WTC11 (cell line): Measurements from ENCODE around the gene OPCML. TPM values are rescaled to one million over a fixed set of nuclear protein-coding genes. Genes with fewer than 3 reads are reported as not detected.

ENCODE experiments used
- ATAC-seq: fragments of 200-7000 bp; cut with Tn5 transposase; 2 replicates; pipeline ENCODE4 v1.10.0; 2021; ENCODE audit warnings: mild to moderate bottlenecking, moderate library complexity
- CTCF ChIA-PET: fragments of 300-600 bp; sonication (Branson Sonifier 250); formaldehyde crosslinking; loops from one replicate; lab custom pipeline; 2021; ENCODE audit warnings: antibody characterized with exemption; lab: Charles Lee
- POLR2A ChIA-PET: fragments of 350-600 bp; sonication (Branson Sonifier 250); formaldehyde crosslinking; loops from one replicate; lab custom pipeline; 2021; ENCODE audit warnings: antibody characterized with exemption; lab: Charles Lee
- DNase-seq: peaks from one replicate; pipeline ENCODE4 v3.0.0; 2021; ENCODE audit warnings: low spot score
- H3K27ac Mint-ChIP-seq: 2 replicates; pipeline ENCODE4 v1.8.0; 2021; ENCODE audit warnings: mixed read lengths
- H3K27me3 Mint-ChIP-seq: 2 replicates; pipeline ENCODE4 v1.8.0; 2021; ENCODE audit warnings: low read depth, mild to moderate bottlenecking, moderate library complexity, mixed read lengths
- H3K36me3 Mint-ChIP-seq: 2 replicates; pipeline ENCODE4 v1.8.0; 2021; ENCODE audit warnings: mixed read lengths
- H3K4me1 Mint-ChIP-seq: 2 replicates; pipeline ENCODE4 v1.8.0; 2022; ENCODE audit warnings: mixed read lengths
- H3K4me3 Mint-ChIP-seq: 2 replicates; pipeline ENCODE4 v1.8.0; 2021; ENCODE audit warnings: mild to moderate bottlenecking, moderate library complexity, mixed read lengths
- H3K9me3 Mint-ChIP-seq: 2 replicates; pipeline ENCODE4 v1.8.0; 2021; ENCODE audit warnings: mixed read lengths
- ATF1 ChIP-seq: sonication (generic); formaldehyde crosslinking; IDR thresholded peaks from 2 replicates; pipeline ENCODE4 v1.8.1; 2023; ENCODE audit warnings: mild to moderate bottlenecking, moderate library complexity, missing genetic modification reagents
- CREB1 ChIP-seq: sonication (generic); formaldehyde crosslinking; IDR thresholded peaks from 2 replicates; pipeline ENCODE4 v1.8.0; 2023; ENCODE audit warnings: mild to moderate bottlenecking, missing genetic modification reagents
- CTCF ChIP-seq: fragments of 200-600 bp; IDR thresholded peaks from 2 replicates; pipeline ENCODE4 v1.8.0; 2022; ENCODE audit warnings: antibody characterized with exemption
- EMX1 ChIP-seq: fragments of 250-450 bp; sonication (Bioruptor Pico); IDR thresholded peaks from 2 replicates; pipeline ENCODE4 v1.8.0; 2021; ENCODE audit warnings: mild to moderate bottlenecking
- ESRRA ChIP-seq: sonication (generic); formaldehyde crosslinking; IDR thresholded peaks from 2 replicates; pipeline ENCODE4 v1.8.1; 2022; ENCODE audit warnings: mild to moderate bottlenecking, missing genetic modification reagents, borderline replicate concordance
- FOXK1 ChIP-seq: sonication (generic); formaldehyde crosslinking; IDR thresholded peaks from 2 replicates; pipeline ENCODE4 v1.8.0; 2022; ENCODE audit warnings: mild to moderate bottlenecking, moderate library complexity, missing genetic modification reagents
- HMGA2 ChIP-seq: fragments of 250-450 bp; sonication (Bioruptor Pico); IDR thresholded peaks from 2 replicates; pipeline ENCODE4 v1.4.0; 2021; ENCODE audit warnings: mild to moderate bottlenecking, moderate library complexity
- JUN ChIP-seq: sonication (generic); formaldehyde crosslinking; IDR thresholded peaks from 2 replicates; pipeline ENCODE4 v1.8.0; 2023; ENCODE audit warnings: mild to moderate bottlenecking, missing genetic modification reagents
- KAT7 ChIP-seq: sonication (generic); formaldehyde crosslinking; IDR thresholded peaks from 2 replicates; pipeline ENCODE4 v1.8.1; 2023; ENCODE audit warnings: missing genetic modification reagents, mild to moderate bottlenecking, borderline replicate concordance
- NR1H2 ChIP-seq: sonication (generic); formaldehyde crosslinking; IDR thresholded peaks from 2 replicates; pipeline ENCODE4 v1.9.0; 2021; ENCODE audit warnings: mild to moderate bottlenecking, moderate library complexity, missing genetic modification reagents
- OVOL2 ChIP-seq: fragments of 250-450 bp; sonication (Bioruptor Pico); IDR thresholded peaks from 2 replicates; pipeline ENCODE4 v1.9.0; 2021; ENCODE audit warnings: mild to moderate bottlenecking, borderline replicate concordance
- TEAD1 ChIP-seq: sonication (generic); formaldehyde crosslinking; IDR thresholded peaks from 2 replicates; pipeline ENCODE4 v1.8.0; 2022; ENCODE audit warnings: mild to moderate bottlenecking, missing genetic modification reagents
- TEAD4 ChIP-seq: sonication (generic); formaldehyde crosslinking; IDR thresholded peaks from 2 replicates; pipeline ENCODE4 v1.8.0; 2022; ENCODE audit warnings: mild to moderate bottlenecking, missing genetic modification reagents
- USF1 ChIP-seq: sonication (generic); formaldehyde crosslinking; IDR thresholded peaks from 2 replicates; pipeline ENCODE4 v1.8.0; 2022; ENCODE audit warnings: mild to moderate bottlenecking, missing genetic modification reagents
- ZBTB21 ChIP-seq: sonication (generic); formaldehyde crosslinking; IDR thresholded peaks from 2 replicates; pipeline ENCODE4 v1.8.1; 2023; ENCODE audit warnings: mild to moderate bottlenecking, missing genetic modification reagents, borderline replicate concordance
- ZBTB43 ChIP-seq: sonication (generic); formaldehyde crosslinking; IDR thresholded peaks from 2 replicates; pipeline ENCODE4 v1.8.1; 2023; ENCODE audit warnings: mild to moderate bottlenecking, missing genetic modification reagents
- ZNF232 ChIP-seq: sonication (generic); formaldehyde crosslinking; IDR thresholded peaks from 2 replicates; pipeline ENCODE4 v1.8.0; 2022; ENCODE audit warnings: mild to moderate bottlenecking, missing genetic modification reagents
- ZNF317 ChIP-seq: sonication (generic); formaldehyde crosslinking; IDR thresholded peaks from 2 replicates; pipeline ENCODE4 v1.8.1; 2023; ENCODE audit warnings: low read depth, mild to moderate bottlenecking, moderate library complexity, missing genetic modification reagents, borderline replicate concordance
- ZSCAN18 ChIP-seq: fragments of 250-450 bp; sonication (Bioruptor Pico); IDR thresholded peaks from 2 replicates; pipeline ENCODE4 v2.1.2; 2022; ENCODE audit warnings: mild to moderate bottlenecking, moderate library complexity
- total RNA-seq: library from RNA; stranded (reverse); gene quantifications from 3 replicates; pipeline ENCODE4 v1.2.3, GENCODE V29; 2021
- TF ChIP-seq, protein P1 (sequence below): sonication (generic); formaldehyde crosslinking; IDR thresholded peaks from 2 replicates; pipeline ENCODE4 v1.8.1; 2023; ENCODE audit warnings: mild to moderate bottlenecking, missing genetic modification reagents, moderate library complexity
- TF ChIP-seq, protein P2 (sequence below): sonication (generic); formaldehyde crosslinking; IDR thresholded peaks from 2 replicates; pipeline ENCODE4 v1.8.1; 2023; ENCODE audit warnings: mild to moderate bottlenecking, missing genetic modification reagents, moderate library complexity
- TF ChIP-seq, protein P3 (sequence below): sonication (generic); formaldehyde crosslinking; IDR thresholded peaks from 2 replicates; pipeline ENCODE4 v1.8.1; 2022; ENCODE audit warnings: missing genetic modification reagents, borderline replicate concordance

Gene OPCML
- total RNA-seq, 1 experiment from 2014 or later: 1.5 TPM

GRCh38 chr11:132691848-132692550 lies 840.3 kb downstream of the OPCML start:
- TF ChIP-seq, protein P1, sequence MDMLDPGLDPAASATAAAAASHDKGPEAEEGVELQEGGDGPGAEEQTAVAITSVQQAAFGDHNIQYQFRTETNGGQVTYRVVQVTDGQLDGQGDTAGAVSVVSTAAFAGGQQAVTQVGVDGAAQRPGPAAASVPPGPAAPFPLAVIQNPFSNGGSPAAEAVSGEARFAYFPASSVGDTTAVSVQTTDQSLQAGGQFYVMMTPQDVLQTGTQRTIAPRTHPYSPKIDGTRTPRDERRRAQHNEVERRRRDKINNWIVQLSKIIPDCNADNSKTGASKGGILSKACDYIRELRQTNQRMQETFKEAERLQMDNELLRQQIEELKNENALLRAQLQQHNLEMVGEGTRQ: no peak
- TF ChIP-seq ESRRA (CRISPR knock-in tag) (no peak), TEAD1 (CRISPR knock-in tag) (no peak), ZNF232 (CRISPR knock-in tag) (no peak), OVOL2 (CRISPR knock-in tag) (no peak), ZBTB21 (CRISPR knock-in tag) (no peak), CTCF (no peak), TEAD4 (no peak), ATF1 (CRISPR knock-in tag) (no peak)
- TF ChIP-seq, protein P2, sequence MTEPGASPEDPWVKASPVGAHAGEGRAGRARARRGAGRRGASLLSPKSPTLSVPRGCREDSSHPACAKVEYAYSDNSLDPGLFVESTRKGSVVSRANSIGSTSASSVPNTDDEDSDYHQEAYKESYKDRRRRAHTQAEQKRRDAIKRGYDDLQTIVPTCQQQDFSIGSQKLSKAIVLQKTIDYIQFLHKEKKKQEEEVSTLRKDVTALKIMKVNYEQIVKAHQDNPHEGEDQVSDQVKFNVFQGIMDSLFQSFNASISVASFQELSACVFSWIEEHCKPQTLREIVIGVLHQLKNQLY (CRISPR knock-in tag): no peak
- Mint-ChIP-seq H3K4me3 (no peak overlapping the region), H3K27ac (no peak overlapping the region), H3K9me3 (no peaks in the 10 kb centered on the region), H3K27me3 (no peaks in the 10 kb centered on the region; the same call in 1 of the 2 replicates), H3K36me3 (no peaks in the 10 kb centered on the region), H3K4me1 (peaks cover 9% of the 10 kb centered on the region)
- POLR2A ChIA-PET: no interaction called here
- no peak for DNase-seq
- CTCF ChIA-PET: no interaction called here
- ATAC-seq: no peak

GRCh38 chr11:132686886-132687285 lies 845.4 kb downstream of the OPCML start:
- ChIA-PET CTCF (no interaction called here), POLR2A (no interaction called here)
- Mint-ChIP-seq H3K27ac (no peak overlapping the region), H3K4me1 (peaks cover 18% of the 10 kb centered on the region), H3K36me3 (no peaks in the 10 kb centered on the region), H3K4me3 (no peak overlapping the region), H3K9me3 (no peaks in the 10 kb centered on the region), H3K27me3 (no peaks in the 10 kb centered on the region; the same call in 1 of the 2 replicates)
- TF ChIP-seq ZNF317 (CRISPR knock-in tag) (no peak), CREB1 (no peak)
- no peak for DNase-seq
- ATAC-seq: no peak

DNA sequence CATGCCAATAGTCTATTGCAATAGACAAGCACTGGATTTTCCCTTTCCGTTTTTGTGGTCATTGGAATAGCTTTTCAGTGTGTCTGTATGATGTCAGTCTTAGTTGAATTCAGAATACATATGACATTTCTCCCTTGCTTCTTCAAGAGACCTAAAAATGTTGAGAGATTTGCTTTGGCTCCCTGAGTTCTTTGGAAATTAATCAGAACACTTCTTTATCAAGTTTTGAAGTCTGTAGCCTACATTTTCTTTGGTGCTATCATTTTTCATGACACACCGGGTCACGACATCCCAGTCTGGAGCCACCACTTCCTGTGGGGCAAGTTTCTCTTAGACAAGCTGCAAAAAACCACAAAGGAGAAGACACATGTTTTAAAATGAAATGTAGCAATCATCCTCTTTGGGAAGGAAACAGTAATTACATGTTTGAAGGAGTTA lies 847.1 kb downstream of the OPCML start:
- H3K9me3 Mint-ChIP-seq: no peaks in the 10 kb centered on the region; the same call in 1 of the 2 replicates
- no peak overlapping the region for H3K27ac Mint-ChIP-seq
- H3K4me3 Mint-ChIP-seq: no peak overlapping the region
- H3K27me3 Mint-ChIP-seq: no peaks in the 10 kb centered on the region; the same call in 1 of the 2 replicates
- ChIA-PET POLR2A (interaction anchor here (0.6 kb wide), 1 partner anchor 297 kb away, joined by 4 read pairs; no protein-coding TSS in a partner anchor), CTCF (no interaction called here)
- DNase-seq: no peak
- no peaks in the 10 kb centered on the region for H3K36me3 Mint-ChIP-seq
- H3K4me1 Mint-ChIP-seq: peaks cover 18% of the 10 kb centered on the region
- no peak for ATAC-seq
- TF ChIP-seq NR1H2 (CRISPR knock-in tag) (no peak), USF1 (CRISPR knock-in tag) (no peak), HMGA2 (CRISPR knock-in tag) (no peak), KAT7 (CRISPR knock-in tag) (no peak), JUN (CRISPR knock-in tag) (no peak), ZSCAN18 (CRISPR knock-in tag) (no peak), ZBTB43 (CRISPR knock-in tag) (no peak), FOXK1 (CRISPR knock-in tag) (no peak), EMX1 (CRISPR knock-in tag) (no peak)
- TF ChIP-seq, protein P3, sequence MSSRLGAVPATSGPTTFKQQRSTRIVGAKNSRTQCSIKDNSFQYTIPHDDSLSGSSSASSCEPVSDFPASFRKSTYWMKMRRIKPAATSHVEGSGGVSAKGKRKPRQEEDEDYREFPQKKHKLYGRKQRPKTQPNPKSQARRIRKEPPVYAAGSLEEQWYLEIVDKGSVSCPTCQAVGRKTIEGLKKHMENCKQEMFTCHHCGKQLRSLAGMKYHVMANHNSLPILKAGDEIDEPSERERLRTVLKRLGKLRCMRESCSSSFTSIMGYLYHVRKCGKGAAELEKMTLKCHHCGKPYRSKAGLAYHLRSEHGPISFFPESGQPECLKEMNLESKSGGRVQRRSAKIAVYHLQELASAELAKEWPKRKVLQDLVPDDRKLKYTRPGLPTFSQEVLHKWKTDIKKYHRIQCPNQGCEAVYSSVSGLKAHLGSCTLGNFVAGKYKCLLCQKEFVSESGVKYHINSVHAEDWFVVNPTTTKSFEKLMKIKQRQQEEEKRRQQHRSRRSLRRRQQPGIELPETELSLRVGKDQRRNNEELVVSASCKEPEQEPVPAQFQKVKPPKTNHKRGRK (CRISPR knock-in tag): no peak
- TF ChIP-seq, protein P2 (CRISPR knock-in tag): no peak
